Kidney epithelial cell (primary cell): ENCODE measurements around the gene SLC6A11. TPM values are rescaled to one million over a fixed set of nuclear protein-coding genes. Genes with fewer than 3 reads are reported as not detected.

Experiments used
- DNase-seq: peaks from one replicate; pipeline ENCODE4 v3.0.0-alpha.2; 2010; ENCODE audit warnings: low read depth
- H3K27me3 ChIP-seq: 2 replicates; pipeline ENCODE4 v1.6.0; 2011; ENCODE audit warnings: low read length; ENCODE audit not compliant: control insufficient read depth, insufficient read depth
- H3K36me3 ChIP-seq: 2 replicates; pipeline ENCODE4 v1.5.1; 2011; ENCODE audit warnings: low read length; ENCODE audit not compliant: control insufficient read depth, insufficient read depth
- H3K4me3 ChIP-seq: 2 replicates; pipeline ENCODE4 v1.5.1; 2011; ENCODE audit warnings: low read depth, mild to moderate bottlenecking, control low read depth, low read length
- CTCF ChIP-seq: IDR thresholded peaks from 2 replicates; pipeline ENCODE4 v1.5.1; 2011; ENCODE audit warnings: mild to moderate bottlenecking, moderate library complexity, low read length, control low read depth, inconsistent platforms; ENCODE audit not compliant: insufficient read depth, poor library complexity, severe bottlenecking
- total RNA-seq: library from RNA; depleted of rRNA; stranded (reverse); fragments of >200 nt; gene quantifications from 2 replicates; pipeline ENCODE4 v1.2.3, GENCODE V29; 2015

The SLC6A11 gene
- total RNA-seq, 1 donor from 2014 or later, result 0.04 TPM

- no peak for DNase-seq
- TF ChIP-seq CTCF, result no peak
- Histone ChIP-seq H3K36me3 (no peaks in the 10 kb centered on the region), H3K4me3 (no peak overlapping the region), H3K27me3 (no peaks in the 10 kb centered on the region)
These were observed 27.4 kb downstream of the SLC6A11 start for GRCh38 chr3:10843378-10843777.

- no peaks in the 10 kb centered on the region for H3K27me3 ChIP-seq
- no peak overlapping the region for H3K4me3 ChIP-seq
- no peak for TF ChIP-seq CTCF
- no peaks in the 10 kb centered on the region for H3K36me3 ChIP-seq
- no peak for DNase-seq
These were observed 29.2 kb downstream of the SLC6A11 start for GRCh38 chr3:10845001-10845761.

- no peak overlapping the region for H3K4me3 ChIP-seq
- DNase-seq, result no peak
- no peaks in the 10 kb centered on the region for H3K36me3 ChIP-seq
- TF ChIP-seq CTCF, result no peak
- no peaks in the 10 kb centered on the region for H3K27me3 ChIP-seq
These were observed 30.0 kb downstream of the SLC6A11 start for GRCh38 chr3:10845839-10846656.

GRCh38 chr3:10846657-10846975 is 30.6 kb downstream of the SLC6A11 start:
- Histone ChIP-seq H3K4me3 (no peak overlapping the region), H3K27me3 (no peaks in the 10 kb centered on the region), H3K36me3 (no peaks in the 10 kb centered on the region)
- DNase-seq, result no peak
- no peak for TF ChIP-seq CTCF

GRCh38 chr3:10848261-10848660 is 32.2 kb downstream of the SLC6A11 start:
- no peaks in the 10 kb centered on the region for H3K36me3 ChIP-seq
- DNase-seq, result no peak
- H3K27me3 ChIP-seq, result no peaks in the 10 kb centered on the region
- no peak for TF ChIP-seq CTCF
- no peak overlapping the region for H3K4me3 ChIP-seq
